ENCODE data around the gene COL20A1. TPM values are rescaled to one million over a fixed set of nuclear protein-coding genes. Genes with fewer than 3 reads are reported as not detected.

COL20A1 gene
- total RNA-seq, 1 experiment from 2014 or later: 2.3 TPM

DNA sequence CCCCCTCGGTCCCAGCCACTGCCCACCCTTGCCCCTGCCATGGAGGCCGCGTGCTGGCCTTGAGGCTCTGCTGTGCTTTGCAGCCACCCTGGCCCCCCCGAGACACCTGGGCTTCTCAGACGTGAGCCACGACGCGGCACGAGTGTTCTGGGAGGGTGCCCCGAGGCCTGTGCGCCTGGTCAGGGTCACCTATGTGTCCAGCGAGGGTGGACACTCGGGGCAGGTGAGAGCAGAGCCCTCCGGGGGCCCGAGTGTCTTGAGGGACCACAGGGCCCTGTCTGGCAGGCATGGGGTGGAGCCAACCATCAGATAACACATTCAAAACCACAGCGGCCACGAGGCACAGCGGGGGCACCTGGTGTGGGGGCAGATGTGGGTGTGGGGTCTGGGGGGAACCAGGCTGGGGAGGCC is 18.9 kb downstream of the COL20A1 start:
- Mint-ChIP-seq H3K4me1 (peaks cover 4% of the 10 kb centered on the region in 2 experiments; a peak in 3 of 4 replicates), H3K4me3 (no peak overlapping the region), H3K27ac (no peak overlapping the region; a peak in 1 of 7 replicates), H3K27me3 (ENCODE audit: low read depth) (no peaks in the 10 kb centered on the region), H3K36me3 (ENCODE audit: insufficient read depth in 1 of 3, low read depth in 3 of 3) (no peaks in the 10 kb centered on the region), H3K9me3 (no peaks in the 10 kb centered on the region)
- Histone ChIP-seq H3K14ac (ENCODE audit: insufficient read depth, low read length) (no peak overlapping the region), H3K27ac (ENCODE audit: insufficient read length, low read depth, low read length) (no peak overlapping the region), H3K23ac (ENCODE audit: insufficient read length, low read depth, low read length) (no peak overlapping the region), H2BK120ac (ENCODE audit: low read depth, low read length, poor library complexity, severe bottlenecking) (no peak overlapping the region), H3K23me2 (ENCODE audit: insufficient read length, low read depth, low read length, poor library complexity, severe bottlenecking) (no peaks in the 10 kb centered on the region), H2BK5ac (ENCODE audit: insufficient read length, low read length) (no peak overlapping the region), H3K9me3 (ENCODE audit: control insufficient read depth, low read depth, low read length) (no peaks in the 10 kb centered on the region), H4K5ac (ENCODE audit: insufficient read length, low read depth, low read length) (no peak overlapping the region), H3T11ph (ENCODE audit: low read length) (no peak overlapping the region), H4K8ac (replicated peaks; ENCODE audit: insufficient read length, low read depth, low read length) (no peak overlapping the region), H3K27me3 (ENCODE audit: insufficient read depth, low read length) (no peaks in the 10 kb centered on the region), H3K4me2 (ENCODE audit: insufficient read depth, insufficient read length, low read length) (no peak overlapping the region), H3K56ac (ENCODE audit: insufficient read length, low read depth, low read length) (no peak overlapping the region), H3K4ac (ENCODE audit: low read depth, low read length) (no peak overlapping the region), H2BK12ac (ENCODE audit: insufficient read length, low read depth, low read length) (no peak overlapping the region), H3K9ac (ENCODE audit: extremely low read depth, insufficient read length, low read length) (no peak overlapping the region), H4K91ac (ENCODE audit: insufficient read length, low read depth, low read length) (no peak overlapping the region), H3K4me1 (ENCODE audit: insufficient read depth, low read length) (no peaks in the 10 kb centered on the region), H3K79me2 (ENCODE audit: insufficient read depth, low read length) (no peaks in the 10 kb centered on the region), H4K20me1 (ENCODE audit: control insufficient read depth, insufficient read depth, insufficient read length) (no peaks in the 10 kb centered on the region), H2BK20ac (ENCODE audit: low read depth, low read length, poor library complexity, severe bottlenecking) (no peak overlapping the region), H3K79me1 (ENCODE audit: insufficient read depth, low read depth, low read length, poor library complexity, severe bottlenecking) (no peaks in the 10 kb centered on the region), H2AFZ (ENCODE audit: low read length) (no peak overlapping the region), H2BK15ac (ENCODE audit: low read depth, low read length) (no peak overlapping the region), H3K18ac (ENCODE audit: insufficient read length, low read depth, low read length) (no peak overlapping the region), H2AK5ac (ENCODE audit: insufficient read length, low read length) (no peak overlapping the region)
- TF ChIP-seq, protein P1, sequence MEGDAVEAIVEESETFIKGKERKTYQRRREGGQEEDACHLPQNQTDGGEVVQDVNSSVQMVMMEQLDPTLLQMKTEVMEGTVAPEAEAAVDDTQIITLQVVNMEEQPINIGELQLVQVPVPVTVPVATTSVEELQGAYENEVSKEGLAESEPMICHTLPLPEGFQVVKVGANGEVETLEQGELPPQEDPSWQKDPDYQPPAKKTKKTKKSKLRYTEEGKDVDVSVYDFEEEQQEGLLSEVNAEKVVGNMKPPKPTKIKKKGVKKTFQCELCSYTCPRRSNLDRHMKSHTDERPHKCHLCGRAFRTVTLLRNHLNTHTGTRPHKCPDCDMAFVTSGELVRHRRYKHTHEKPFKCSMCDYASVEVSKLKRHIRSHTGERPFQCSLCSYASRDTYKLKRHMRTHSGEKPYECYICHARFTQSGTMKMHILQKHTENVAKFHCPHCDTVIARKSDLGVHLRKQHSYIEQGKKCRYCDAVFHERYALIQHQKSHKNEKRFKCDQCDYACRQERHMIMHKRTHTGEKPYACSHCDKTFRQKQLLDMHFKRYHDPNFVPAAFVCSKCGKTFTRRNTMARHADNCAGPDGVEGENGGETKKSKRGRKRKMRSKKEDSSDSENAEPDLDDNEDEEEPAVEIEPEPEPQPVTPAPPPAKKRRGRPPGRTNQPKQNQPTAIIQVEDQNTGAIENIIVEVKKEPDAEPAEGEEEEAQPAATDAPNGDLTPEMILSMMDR (conservative IDR thresholded peaks at IDR 0.05): no peak
- no CpG with 5 or more reads among the region's 18 CpGs for WGBS (ENCODE audit: extremely low coverage, insufficient read length, low lambda C conversion rate)
- no peak for DNase-seq

Data from H9 (cell line).